Activated naive CD4-positive, alpha-beta T cell treated with anti-CD3 and anti-CD28 coated beads, Interleukin-2, amount 50 U/mL, for 16 hours (primary cell): ENCODE data around the gene ENPP3.

Experiments used
- DNase-seq: peaks from one replicate; pipeline ENCODE4 v3.0.0-alpha.2; 2020

Gene ENPP3

GRCh38 chr6:131769385-131770141, 132.5 kb downstream of the ENPP3 start:
- DNase-seq: no peak

GRCh38 chr6:131770776-131771175, 133.7 kb downstream of the ENPP3 start:
- DNase-seq: no peak

GRCh38 chr6:131773284-131773950, 136.3 kb downstream of the ENPP3 start:
- DNase-seq: no peak

DNA sequence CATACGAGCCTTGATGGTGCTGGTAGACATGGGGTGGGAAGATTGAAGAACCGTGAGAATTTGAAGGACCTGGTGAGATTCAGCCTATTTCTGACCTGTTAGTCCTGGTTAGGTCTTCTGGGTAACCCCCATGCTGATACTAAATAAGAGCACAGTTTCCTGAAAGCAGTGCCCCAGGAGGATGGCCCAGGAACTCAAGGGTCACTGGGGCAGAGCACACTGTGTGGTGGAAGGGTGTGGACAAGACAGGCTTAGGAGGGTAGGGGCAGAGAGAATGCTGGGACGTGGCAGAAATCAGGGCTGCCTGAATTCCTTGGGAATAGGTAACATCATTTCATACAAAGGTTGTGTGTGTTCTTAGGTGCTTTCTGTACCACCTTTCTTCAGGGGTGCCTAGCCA, 138.8 kb downstream of the ENPP3 start:
- no peak for DNase-seq

- DNase-seq: no peak
Observed at GRCh38 chr6:131776985-131777384, 139.9 kb downstream of the ENPP3 start.

GRCh38 chr6:131778169-131778568, 141.1 kb downstream of the ENPP3 start:
- no peak for DNase-seq

GRCh38 chr6:131779304-131779703, 142.2 kb downstream of the ENPP3 start:
- DNase-seq: no peak

- DNase-seq: no peak
Observed at GRCh38 chr6:131780600-131780999, 143.5 kb downstream of the ENPP3 start.

- DNase-seq: no peak
Observed at GRCh38 chr6:131781687-131782086, 144.6 kb downstream of the ENPP3 start.

GRCh38 chr6:131782764-131783163, 145.7 kb downstream of the ENPP3 start:
- DNase-seq: no peak

DNA sequence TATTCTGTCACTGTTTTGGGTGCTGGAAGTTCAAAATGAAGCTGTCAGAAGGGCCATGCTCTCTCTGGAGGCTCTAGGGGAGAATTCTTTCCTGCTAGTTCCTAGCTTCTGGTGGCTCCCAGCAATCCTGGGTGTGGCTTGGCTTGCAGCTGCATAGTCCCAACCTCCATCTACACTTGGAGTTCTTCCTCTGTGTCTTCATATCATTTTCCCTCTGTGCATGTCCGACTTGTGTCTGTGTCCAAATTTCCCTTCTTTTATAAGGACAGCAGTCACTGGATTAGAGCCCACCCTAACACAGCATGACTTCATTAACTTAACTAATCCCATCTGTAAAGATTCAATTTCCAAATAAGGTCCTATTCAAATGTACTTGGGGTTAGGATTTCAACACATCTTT, 147.5 kb downstream of the ENPP3 start:
- DNase-seq: no peak

DNA sequence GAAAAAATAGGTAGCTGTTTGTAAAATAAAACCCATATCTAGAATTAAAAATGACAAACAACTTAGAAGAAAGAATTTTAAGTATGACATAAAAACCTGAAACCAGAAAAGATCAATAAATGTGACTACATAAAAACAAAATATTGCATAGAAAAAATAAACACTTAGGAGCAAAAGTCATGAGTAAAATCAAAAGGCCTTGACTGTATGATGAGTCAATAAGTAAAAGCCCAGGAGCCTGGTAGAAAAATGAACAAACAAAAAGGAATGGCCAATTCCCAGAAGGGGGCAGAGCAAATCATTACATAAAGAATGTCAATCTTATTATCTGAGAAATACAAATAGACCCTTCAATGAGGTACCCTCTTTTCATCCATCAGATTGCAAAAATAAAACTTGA, 150.0 kb downstream of the ENPP3 start:
- DNase-seq: no peak

- DNase-seq: no peak
Observed at GRCh38 chr6:131787766-131788712, 150.9 kb downstream of the ENPP3 start.

DNA sequence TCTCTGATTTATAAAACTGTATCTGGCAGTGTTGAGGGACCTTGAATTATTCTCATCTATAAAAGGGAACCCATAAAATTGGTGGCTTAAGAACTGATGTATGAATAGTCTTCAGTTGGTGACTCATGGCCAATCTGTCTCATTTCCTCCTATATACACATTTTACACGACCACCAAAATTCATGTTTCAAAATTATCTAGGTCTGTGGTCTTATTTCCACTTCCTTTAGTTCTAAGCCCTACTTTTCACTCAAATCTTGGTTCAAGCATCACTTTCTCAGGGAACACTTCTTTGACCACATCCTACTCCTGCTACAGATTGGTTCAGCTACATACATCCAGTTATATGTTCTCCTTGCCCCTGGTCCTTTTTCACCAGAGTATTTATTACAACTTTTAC, 152.1 kb downstream of the ENPP3 start:
- no peak for DNase-seq

DNA sequence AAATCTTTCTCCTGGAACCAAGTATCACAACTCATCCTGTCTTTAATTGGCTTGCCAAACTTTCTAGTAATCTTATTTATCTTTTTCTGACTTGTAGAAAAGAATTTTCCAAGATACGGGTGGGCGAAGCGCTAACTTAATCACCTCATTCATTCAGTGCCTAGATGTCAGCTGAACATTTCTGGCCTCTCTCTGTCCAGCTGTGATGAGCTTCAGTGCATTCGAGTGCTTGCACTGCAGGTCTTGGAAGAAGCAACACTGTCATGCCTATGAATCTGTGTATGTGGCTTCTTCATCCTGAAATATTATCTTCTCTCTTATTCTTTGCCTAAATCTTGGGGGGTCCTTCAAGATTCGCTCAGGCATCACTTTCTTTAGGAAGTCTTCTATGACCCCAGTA, 154.4 kb downstream of the ENPP3 start:
- no peak for DNase-seq

GRCh38 chr6:131792091-131792496, 155.0 kb downstream of the ENPP3 start:
- no peak for DNase-seq

GRCh38 chr6:131795366-131795765, 158.3 kb downstream of the ENPP3 start:
- DNase-seq: no peak
